NB4 (cell line): ENCODE results near the gene CTBP2.

Experiments
- DNase-seq: peaks from one replicate; pipeline ENCODE4 v3.0.0; 2010; ENCODE audit warnings: low read depth
- H3K4me3 ChIP-seq: one replicate; pipeline ENCODE4 v1.5.1; 2011; ENCODE audit warnings: mild to moderate bottlenecking, low read depth, low read length, moderate library complexity
- CTCF ChIP-seq: IDR thresholded peaks from one replicate; pipeline ENCODE4 v1.5.1; 2012; ENCODE audit warnings: low read depth, low read length
- MAX ChIP-seq: IDR thresholded peaks from 2 replicates; pipeline ENCODE4 v1.6.1; 2011; ENCODE audit warnings: low read depth, low read length
- MYC ChIP-seq: IDR thresholded peaks from 2 replicates; pipeline ENCODE4 v1.6.1; 2011; ENCODE audit warnings: low read depth, low read length
- POLR2A ChIP-seq: IDR thresholded peaks from 2 replicates; pipeline ENCODE4 v1.6.1; 2011; ENCODE audit warnings: mild to moderate bottlenecking; ENCODE audit not compliant: insufficient read length; ENCODE audit errors: extremely low read depth

Gene CTBP2

GRCh38 chr10:125123476-125124114, 36.8 kb downstream of the CTBP2 start:
- no peak for DNase-seq
- H3K4me3 ChIP-seq = no peak overlapping the region
- TF ChIP-seq CTCF = no peak
- TF ChIP-seq MYC = no peak
- TF ChIP-seq MAX = no peak
- no peak for TF ChIP-seq POLR2A

- no peak for DNase-seq
- no peak overlapping the region for H3K4me3 ChIP-seq
- TF ChIP-seq CTCF (no peak), POLR2A (no peak), MYC (no peak), MAX (no peak)
Observed at GRCh38 chr10:125122566-125122965, 37.8 kb downstream of the CTBP2 start.

GRCh38 chr10:125121003-125121402, 39.4 kb downstream of the CTBP2 start:
- H3K4me3 ChIP-seq = no peak overlapping the region
- no peak for TF ChIP-seq CTCF
- TF ChIP-seq MYC = no peak
- no peak for TF ChIP-seq POLR2A
- no peak for TF ChIP-seq MAX
- DNase-seq = no peak

- H3K4me3 ChIP-seq = no peak overlapping the region
- TF ChIP-seq MAX = no peak
- no peak for TF ChIP-seq MYC
- DNase-seq = no peak
Observed at GRCh38 chr10:125120053-125120710, 40.2 kb downstream of the CTBP2 start.

- H3K4me3 ChIP-seq = no peak overlapping the region
- TF ChIP-seq CTCF (no peak), MYC (no peak), MAX (no peak), POLR2A (no peak)
- no peak for DNase-seq
Observed at GRCh38 chr10:125118701-125119100, 41.7 kb downstream of the CTBP2 start.

- DNase-seq = no peak
- TF ChIP-seq MAX (no peak), MYC (no peak), POLR2A (no peak), CTCF (no peak)
- H3K4me3 ChIP-seq = no peak overlapping the region
Observed at GRCh38 chr10:125118011-125118611, 42.3 kb downstream of the CTBP2 start.
